ENCODE results near the gene GPC5. TPM values are rescaled to one million over a fixed set of nuclear protein-coding genes. Genes with fewer than 3 reads are reported as not detected.

The GPC5 gene
- total RNA-seq, 1 experiment from 2014 or later, result 0.15 TPM

- Mint-ChIP-seq H3K27ac (no peak overlapping the region), H3K4me3 (no peak overlapping the region), H3K27me3 (ENCODE audit: low read depth) (no peaks in the 10 kb centered on the region; the same call in 1 of the 2 replicates), H3K9me3 (no peaks in the 10 kb centered on the region; a peak in 1 of 5 replicates), H3K4me1 (no peaks in the 10 kb centered on the region), H3K36me3 (ENCODE audit: insufficient read depth in 1 of 3, low read depth in 3 of 3) (no peaks in the 10 kb centered on the region)
- WGBS (ENCODE audit: extremely low coverage, insufficient read length, low lambda C conversion rate), result no CpG with 5 or more reads among the region's 3 CpGs
- H3K79me2 ChIP-seq (ENCODE audit: insufficient read depth, low read length), result no peaks in the 10 kb centered on the region
- no peak overlapping the region for H2BK15ac ChIP-seq (ENCODE audit: low read depth, low read length)
- no peak overlapping the region for H3K14ac ChIP-seq (ENCODE audit: insufficient read depth, low read length)
- no peak overlapping the region for H3K18ac ChIP-seq (ENCODE audit: insufficient read length, low read depth, low read length)
- H3K9ac ChIP-seq (ENCODE audit: extremely low read depth, insufficient read length, low read length), result no peak overlapping the region
- H4K20me1 ChIP-seq (ENCODE audit: control insufficient read depth, insufficient read depth, insufficient read length), result peaks cover 4% of the 10 kb centered on the region
- no peak overlapping the region for H3K4ac ChIP-seq (ENCODE audit: low read depth, low read length)
- H2BK20ac ChIP-seq (ENCODE audit: low read depth, low read length, poor library complexity, severe bottlenecking), result no peak overlapping the region
- H3K56ac ChIP-seq (ENCODE audit: insufficient read length, low read depth, low read length), result no peak overlapping the region
- no peak for TF ChIP-seq CTCF (conservative IDR thresholded peaks at IDR 0.05)
- H3K4me2 ChIP-seq (ENCODE audit: insufficient read depth, insufficient read length, low read length), result no peak overlapping the region
- H4K91ac ChIP-seq (ENCODE audit: insufficient read length, low read depth, low read length), result no peak overlapping the region
- no peaks in the 10 kb centered on the region for H3K79me1 ChIP-seq (ENCODE audit: insufficient read depth, low read depth, low read length, poor library complexity, severe bottlenecking)
- H2AK5ac ChIP-seq (ENCODE audit: insufficient read length, low read length), result no peak overlapping the region
- no peak overlapping the region for H3T11ph ChIP-seq (ENCODE audit: low read length)
- DNase-seq, result no peak
- no peak overlapping the region for H4K5ac ChIP-seq (ENCODE audit: insufficient read length, low read depth, low read length)
- H3K23ac ChIP-seq (ENCODE audit: insufficient read length, low read depth, low read length), result no peak overlapping the region
- no peak overlapping the region for H4K8ac ChIP-seq (replicated peaks; ENCODE audit: insufficient read length, low read depth, low read length)
- no peaks in the 10 kb centered on the region for H3K27me3 ChIP-seq (ENCODE audit: insufficient read depth, low read length)
- H2BK5ac ChIP-seq (ENCODE audit: insufficient read length, low read length), result no peak overlapping the region
- no peak overlapping the region for H3K27ac ChIP-seq (ENCODE audit: insufficient read length, low read depth, low read length)
- H3K9me3 ChIP-seq (ENCODE audit: control insufficient read depth, low read depth, low read length), result no peaks in the 10 kb centered on the region
- no peak overlapping the region for H2BK120ac ChIP-seq (ENCODE audit: low read depth, low read length, poor library complexity, severe bottlenecking)
- H3K23me2 ChIP-seq (ENCODE audit: insufficient read length, low read depth, low read length, poor library complexity, severe bottlenecking), result no peaks in the 10 kb centered on the region
- no peak overlapping the region for H2BK12ac ChIP-seq (ENCODE audit: insufficient read length, low read depth, low read length)
- H2AFZ ChIP-seq (ENCODE audit: low read length), result no peak overlapping the region
- H3K4me1 ChIP-seq (ENCODE audit: insufficient read depth, low read length), result no peaks in the 10 kb centered on the region
Measured at GRCh38 chr13:92137520-92137919, 739.1 kb downstream of the GPC5 start.

Measured in H9 (cell line).